ENCODE data around the gene POLR1C. TPM values are rescaled to one million over a fixed set of nuclear protein-coding genes. Genes with fewer than 3 reads are reported as not detected.

POLR1C gene
- polyA plus RNA-seq, 3 donors, result 4.5 to 18.3 (median 6.1) TPM

- Histone ChIP-seq H3K27me3 (ENCODE audit: control insufficient read depth in 2 of 2, insufficient read depth in 2 of 2, low read length in 2 of 2) (no peaks in the 10 kb centered on the region), H2AFZ (ENCODE audit: insufficient read depth, low read depth, low read length, poor library complexity, severe bottlenecking) (peak within 1 kb of the TSS; percentile 82), H3K9me3 (replicated peaks in 1 of 2; ENCODE audit: control insufficient read depth in 1 of 2, insufficient read depth in 1 of 2, low read length in 2 of 2) (no peaks in the 10 kb centered on the region), H3K27ac (ENCODE audit: low read depth in 1 of 2, low read length in 2 of 2) (peak within 1 kb of the TSS; percentile 62 to 96), H3K4me1 (ENCODE audit: control insufficient read depth in 1 of 2, insufficient read depth in 2 of 2, low read length in 2 of 2) (peaks cover 14 to 18% of the 10 kb centered on the region in 2 donors), H3K4me3 (replicated peaks in 1 of 3; ENCODE audit: low read depth in 2 of 3, low read length in 3 of 3) (peak within 1 kb of the TSS; percentile 60 to 82 (median 69)), H3K79me2 (ENCODE audit: insufficient read depth, low read length) (peaks cover 49% of the 10 kb centered on the region), H3K9ac (ENCODE audit: insufficient read depth, low read length, poor library complexity, severe bottlenecking) (peak within 1 kb of the TSS; percentile 95), H4K20me1 (ENCODE audit: insufficient read depth, low read length) (no peaks in the 10 kb centered on the region), H3K36me3 (replicated peaks in 1 of 2; ENCODE audit: control insufficient read depth in 1 of 2, insufficient read depth in 2 of 2, low read length in 2 of 2) (no peaks in the 10 kb centered on the region), H3K4me2 (replicated peaks; ENCODE audit: extremely low read depth, low read length, poor library complexity, severe bottlenecking) (peak within 1 kb of the TSS; percentile 80)
- intact Hi-C loops (cut with micrococcal nuclease), result no loop called here
- H3K36me3 Mint-ChIP-seq, result peaks cover 9 to 13% of the 10 kb centered on the region in 2 donors
- peaks cover 25% of the 10 kb centered on the region for H3K4me1 Mint-ChIP-seq
- peaks cover 0 to 2% (median 1%) of the 10 kb centered on the region in 3 donors for H3K27me3 Mint-ChIP-seq (ENCODE audit: low read depth in 3 of 3)
- no peak for TF ChIP-seq CTCF (IDR thresholded peaks at IDR 0.05)
- no peaks in the 10 kb centered on the region for H3K9me3 Mint-ChIP-seq
- peak within 1 kb of the TSS; percentile 92 to 99 (median 97) for H3K27ac Mint-ChIP-seq
- DNase-seq, result peak; percentile 83 to 91 (median 86)
- peak within 1 kb of the TSS; percentile 88 to 93 for H3K4me3 Mint-ChIP-seq
- under 1% methylated on average over 31 of the region's 34 CpGs for WGBS (ENCODE audit: insufficient coverage)
These were observed 39.5 kb upstream of the POLR1C start, which contains the start of gene TJAP1 for GRCh38 chr6:43477235-43478007. Gene TJAP1 (plus strand): TSS chr6:43477570. CDS start chr6:43499002, 21,432 bp downstream.

GRCh38 chr6:43478008-43478372 lies 38.9 kb upstream of the POLR1C start:
- peaks cover under 1% of the 10 kb centered on the region for H4K20me1 ChIP-seq (ENCODE audit: insufficient read depth, low read length)
- Mint-ChIP-seq H3K9me3 (no peaks in the 10 kb centered on the region), H3K4me3 (peak overlapping the region; percentile 88 to 93), H3K27me3 (ENCODE audit: low read depth in 3 of 3) (peaks cover 0 to 1% (median 1%) of the 10 kb centered on the region in 3 donors), H3K27ac (peak overlapping the region; percentile 92 to 99 (median 97)), H3K36me3 (peaks cover 9 to 13% of the 10 kb centered on the region in 2 donors), H3K4me1 (peaks cover 25% of the 10 kb centered on the region)
- peak overlapping the region; percentile 95 for H3K9ac ChIP-seq (ENCODE audit: insufficient read depth, low read length, poor library complexity, severe bottlenecking)
- no peak for DNase-seq
- H3K36me3 ChIP-seq (replicated peaks in 1 of 2; ENCODE audit: control insufficient read depth in 1 of 2, insufficient read depth in 2 of 2, low read length in 2 of 2), result no peaks in the 10 kb centered on the region
- intact Hi-C loops (cut with micrococcal nuclease), result no loop called here
- H3K27ac ChIP-seq (ENCODE audit: low read depth in 1 of 2, low read length in 2 of 2), result peak overlapping the region; percentile 62 to 96
- peaks cover 54% of the 10 kb centered on the region for H3K79me2 ChIP-seq (ENCODE audit: insufficient read depth, low read length)
- no peak for TF ChIP-seq CTCF (IDR thresholded peaks at IDR 0.05)
- peak overlapping the region; percentile 82 for H2AFZ ChIP-seq (ENCODE audit: insufficient read depth, low read depth, low read length, poor library complexity, severe bottlenecking)
- WGBS (ENCODE audit: insufficient coverage), result no CpG with 5 or more reads among the region's 3 CpGs
- H3K4me3 ChIP-seq (replicated peaks in 1 of 3; ENCODE audit: low read depth in 2 of 3, low read length in 3 of 3), result peak overlapping the region; percentile 60 to 82 (median 69)
- no peaks in the 10 kb centered on the region for H3K9me3 ChIP-seq (replicated peaks in 1 of 2; ENCODE audit: control insufficient read depth in 1 of 2, insufficient read depth in 1 of 2, low read length in 2 of 2)
- H3K27me3 ChIP-seq (ENCODE audit: control insufficient read depth in 2 of 2, insufficient read depth in 2 of 2, low read length in 2 of 2), result no peaks in the 10 kb centered on the region
- H3K4me1 ChIP-seq (ENCODE audit: control insufficient read depth in 1 of 2, insufficient read depth in 2 of 2, low read length in 2 of 2), result peaks cover 14 to 18% of the 10 kb centered on the region in 2 donors
- H3K4me2 ChIP-seq (replicated peaks; ENCODE audit: extremely low read depth, low read length, poor library complexity, severe bottlenecking), result peak overlapping the region; percentile 80
